Adrenal gland (tissue), 12 donors: ENCODE measurements around the gene MAFF. TPM values are rescaled to one million over a fixed set of nuclear protein-coding genes. Genes with fewer than 3 reads are reported as not detected.
"Not testable (repeated sequence)": the region's sequence is repeated elsewhere in the genome, so short reads cannot be mapped to it uniquely, and the experiment has no call there.

ENCODE experiments used
- DNase-seq, 7 donors: peaks; one replicate each; pipeline ENCODE4 v3.0.0-alpha.2; 2019 to 2020
- H3K27ac ChIP-seq, 5 donors: fragments of 200-600 bp; sonication (generic) in 4 of 5; 1 replicate in 3 of 5; 2 replicates in 2 of 5; pipeline versions ENCODE4 v1.5.1 to v1.8.0; 2016 to 2020; ENCODE audit warnings: mild to moderate bottlenecking in 1 of 5
- H3K27me3 ChIP-seq: fragments of 200-600 bp; 2 replicates; pipeline ENCODE4 v1.8.0; 2021
- H3K36me3 ChIP-seq, 2 donors: fragments of 200-600 bp; replicated peaks in 1 of 2; 1 replicate in 1 of 2; 2 replicates in 1 of 2; pipeline versions ENCODE4 v1.5.1 to v1.8.0; 2018 to 2022
- H3K4me1 ChIP-seq, 2 donors: fragments of 200-600 bp; replicated peaks in 1 of 2; 1 replicate in 1 of 2; 2 replicates in 1 of 2; pipeline versions ENCODE4 v1.5.1 to v1.8.0; 2018 to 2021
- H3K4me3 ChIP-seq, 4 donors: fragments of 200-600 bp; sonication (generic) in 3 of 4; one replicate each; pipeline ENCODE4 v1.5.1; 2016 to 2018
- H3K9me3 ChIP-seq, 3 donors: fragments of 200-600 bp; sonication (generic) in 1 of 3; replicated peaks in 1 of 3; 1 replicate in 2 of 3; 2 replicates in 1 of 3; pipeline versions ENCODE4 v1.5.1 to v1.8.0; 2016 to 2021
- CTCF ChIP-seq, 6 experiments: fragments of 450-650 bp in 4 of 6; fragments of 200-600 bp in 2 of 6; sonication (generic) in 1 of 6; IDR thresholded peaks; 1 replicate in 5 of 6; 2 replicates in 1 of 6; pipeline versions ENCODE4 v1.5.1 to v1.8.0; 2016 to 2021; ENCODE audit warnings: antibody characterized with exemption in 6 of 6, mild to moderate bottlenecking in 2 of 6, moderate library complexity in 1 of 6
- POLR2A ChIP-seq, 2 donors: fragments of 450-650 bp; IDR thresholded peaks; one replicate each; pipeline ENCODE4 v1.6.1; 2017; ENCODE audit warnings: antibody characterized with exemption in 2 of 2, mild to moderate bottlenecking in 2 of 2, moderate library complexity in 1 of 2
- WGBS, 4 donors: extraction: QIAGEN DNeasy Blood & Tissue Kit in 2 of 4; methylation state at CpG; one replicate each; pipeline versions ENCODE4 v1.1.5 to v1.1.7; 2013 to 2017; 5-methylcytosine and 5-hydroxymethylcytosine counted together
- intact Hi-C, 2 donors: fragments of 100-400 bp; cut with DNase I; formaldehyde crosslinking; loops; one replicate each; pipeline versions ENCODE4 v1.14.1 to v1.15.0; 2022 to 2023
- polyA plus RNA-seq, 3 donors: library from polyadenylated mRNA; stranded (reverse); fragments of 200-250 nt in 2 of 3; fragments of 350-450 nt in 1 of 3; fragmentation: Illumina TruSeq in 1 of 3; extraction: RNeasy Lipid Tissue Mini Kit (QIAGEN cat#74804) in 1 of 3; gene quantifications; one replicate each; pipeline ENCODE4 v1.2.3, GENCODE V29; 2013 to 2014
- total RNA-seq, 9 donors: library from RNA; depleted of rRNA in 4 of 9; stranded (reverse); fragments of >200 nt in 4 of 9; fragments of 120-200 nt in 1 of 9; fragmentation: NEBNext Ultra II Directional in 1 of 9; extraction: Animal tissue kit (Norgen Biotek cat#: 25700) in 1 of 9; gene quantifications; one replicate each; pipeline versions ENCODE4 v1.1.0 to v1.2.4, GENCODE V29; 2013 to 2023
- donor health status: healthy with polysubstance abuse.
- donor health status: Bipolar disorder and iron deficiency.
- donor health status: DM: yes; HTN: yes; CAD: no.
- donor health status: DM: no; HTN: no; CAD: no.
- donor health status: DM: no; HTN: no; CAD: no.
- donor health status: DM: yes; HTN: yes; CAD: no.

Gene MAFF
- total and polyA plus RNA-seq, 12 donors: 1.9 to 23.4 (median 13.9) TPM

GRCh38 chr22:38230108-38230825 is 28.5 kb downstream of the MAFF start:
- H3K36me3 ChIP-seq: peaks cover 0 to 45% of the 10 kb centered on the region in 2 donors

GRCh38 chr22:38230916-38231315 is 29.1 kb downstream of the MAFF start:
- DNase-seq: peak in 2 of 7 donors; percentile 60 to 61
- intact Hi-C loops: no loop called here
- WGBS, 4 donors: 42 to 53% (median 48%) methylated on average over 9 of the region's 9 CpGs
- Histone ChIP-seq H3K27me3 (no peaks in the 10 kb centered on the region), H3K27ac (peak overlapping the region in 3 of 5 donors; percentile 58 to 73 (median 66)), H3K36me3 (peaks cover 0 to 47% of the 10 kb centered on the region in 2 donors), H3K4me3 (no peak overlapping the region), H3K4me1 (peaks cover 36 to 49% of the 10 kb centered on the region in 2 donors), H3K9me3 (no peaks in the 10 kb centered on the region)
- no peak for TF ChIP-seq POLR2A (IDR thresholded peaks at IDR 0.05)
- no peak for TF ChIP-seq CTCF (IDR thresholded peaks at IDR 0.05)

More at GRCh38 chr22:38230108-38230825, 28.5 kb downstream of the MAFF start:
- no peaks in the 10 kb centered on the region for H3K9me3 ChIP-seq
- DNase-seq: peak in 4 of 7 donors; percentile 39 to 78 (median 57)
- 66 to 85% (median 78%) methylated on average over 10 to 14 of the region's 15 CpGs for WGBS, 4 donors
- H3K27me3 ChIP-seq: no peaks in the 10 kb centered on the region
- intact Hi-C loops: no loop called here
- TF ChIP-seq POLR2A (IDR thresholded peaks at IDR 0.05) (no peak), CTCF (IDR thresholded peaks at IDR 0.05) (peak in 5 of 6 experiments; percentile 25 to 44 (median 37))
- H3K27ac ChIP-seq: peak overlapping the region in 3 of 5 donors; percentile 58 to 73 (median 66)
- peaks cover 36 to 49% of the 10 kb centered on the region in 2 donors for H3K4me1 ChIP-seq
- H3K4me3 ChIP-seq: no peak overlapping the region

- Histone ChIP-seq H3K27me3 (no peaks in the 10 kb centered on the region), H3K36me3 (peaks cover 0 to 41% of the 10 kb centered on the region in 2 donors), H3K4me3 (no peak overlapping the region), H3K27ac (no peak overlapping the region), H3K9me3 (no peaks in the 10 kb centered on the region), H3K4me1 (peaks cover 36 to 49% of the 10 kb centered on the region in 2 donors)
- intact Hi-C loops: no loop called here
- 80 to 93% (median 91%) methylated on average over 8 of the region's 8 CpGs for WGBS, 4 donors
- TF ChIP-seq CTCF (IDR thresholded peaks at IDR 0.05): no peak
- TF ChIP-seq POLR2A (IDR thresholded peaks at IDR 0.05): no peak
- DNase-seq: no peak
Observed at GRCh38 chr22:38232196-38232595, 30.4 kb downstream of the MAFF start.

- 55 to 74% (median 66%) methylated on average over 3 to 6 of the region's 6 CpGs for WGBS, 4 donors
- peak overlapping the region in 3 of 5 donors; percentile 34 to 59 (median 43) for H3K27ac ChIP-seq
- intact Hi-C loops: no loop called here
- no peaks in the 10 kb centered on the region for H3K9me3 ChIP-seq
- H3K36me3 ChIP-seq: peaks cover 0 to 33% of the 10 kb centered on the region in 2 donors
- H3K4me1 ChIP-seq: peaks cover 34 to 44% of the 10 kb centered on the region in 2 donors
- no peak for TF ChIP-seq POLR2A (IDR thresholded peaks at IDR 0.05)
- TF ChIP-seq CTCF (IDR thresholded peaks at IDR 0.05): no peak
- H3K27me3 ChIP-seq: no peaks in the 10 kb centered on the region
- peak; percentile 60 to 88 (median 82) for DNase-seq
- H3K4me3 ChIP-seq: no peak overlapping the region
Observed at GRCh38 chr22:38233427-38233826, 31.6 kb downstream of the MAFF start.

GRCh38 chr22:38233856-38234255 is 32.1 kb downstream of the MAFF start:
- intact Hi-C loops, H3K9me3 ChIP-seq, DNase-seq, H3K27me3 ChIP-seq, H3K4me3 ChIP-seq: not testable (repeated sequence)
- H3K27ac ChIP-seq: peak overlapping the region in 2 of 5 donors; percentile 43 to 59
- 93 to 96% (median 95%) methylated on average over 8 to 10 of the region's 10 CpGs for WGBS, 4 donors
- H3K4me1 ChIP-seq: peaks cover 34 to 44% of the 10 kb centered on the region in 2 donors
- H3K36me3 ChIP-seq: peaks cover 0 to 33% of the 10 kb centered on the region in 2 donors
